Umbilical cord (tissue), 2 donors: ENCODE results near the gene APOD. TPM values are rescaled to one million over a fixed set of nuclear protein-coding genes. Genes with fewer than 3 reads are reported as not detected.
"Not testable (repeated sequence)": the region's sequence is repeated elsewhere in the genome, so short reads cannot be mapped to it uniquely, and the experiment has no call there.

ENCODE experiments used
- DNase-seq: peaks from one replicate; pipeline ENCODE4 v3.0.0-alpha.2; 2015; ENCODE audit warnings: low spot score
- total RNA-seq: library from RNA; depleted of rRNA; stranded (reverse); fragments of >200 nt; gene quantifications from one replicate; pipeline ENCODE4 v1.2.3, GENCODE V29; 2014; ENCODE audit warnings: low replicate concordance; ENCODE audit not compliant: insufficient read depth

The APOD gene
- total RNA-seq, 1 donor from 2014 or later = not detected

DNA sequence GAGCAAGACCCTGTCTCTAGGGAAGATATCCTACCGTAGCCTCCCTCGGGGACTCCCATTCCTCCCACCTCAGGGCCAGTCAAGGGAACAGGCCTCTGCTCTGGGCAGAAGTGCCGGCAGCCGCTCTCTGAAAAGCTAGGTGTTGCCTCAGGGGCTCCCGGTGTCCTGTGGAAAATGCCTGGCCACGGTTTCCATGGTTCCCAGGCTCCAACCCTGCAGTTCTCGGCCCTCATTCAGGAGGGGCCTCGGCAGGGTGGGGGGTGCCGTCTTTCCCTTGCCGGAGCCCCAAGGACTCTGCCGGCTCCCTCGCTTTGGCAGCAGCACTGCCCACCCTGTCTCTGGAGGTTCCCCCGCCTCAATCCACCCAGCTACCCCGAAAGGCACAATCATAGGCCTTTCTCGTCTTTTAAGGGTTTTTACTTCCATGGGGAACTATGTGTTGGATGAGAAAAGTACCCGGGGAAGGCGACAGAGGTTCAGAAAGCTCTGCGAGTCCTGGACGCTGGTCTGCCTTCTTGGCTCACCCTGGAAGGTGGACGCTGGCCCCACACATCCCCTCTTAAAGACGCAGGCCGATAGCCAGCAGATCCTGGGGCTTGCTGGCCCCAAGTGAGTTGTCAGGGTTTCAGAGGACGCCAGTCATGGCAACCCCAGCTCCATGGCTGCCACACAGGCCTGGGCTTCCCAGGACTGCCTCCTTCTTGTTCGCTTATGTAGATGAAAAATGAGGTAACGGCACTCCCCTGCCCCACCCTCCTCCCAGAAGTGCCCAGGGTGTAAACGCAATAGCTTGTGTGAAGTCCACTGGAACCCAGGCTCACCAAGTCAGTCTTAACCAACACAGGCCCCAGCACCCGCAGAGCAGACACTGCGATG is 34.3 kb upstream of the APOD start:
- peak; percentile 39 for DNase-seq

DNA sequence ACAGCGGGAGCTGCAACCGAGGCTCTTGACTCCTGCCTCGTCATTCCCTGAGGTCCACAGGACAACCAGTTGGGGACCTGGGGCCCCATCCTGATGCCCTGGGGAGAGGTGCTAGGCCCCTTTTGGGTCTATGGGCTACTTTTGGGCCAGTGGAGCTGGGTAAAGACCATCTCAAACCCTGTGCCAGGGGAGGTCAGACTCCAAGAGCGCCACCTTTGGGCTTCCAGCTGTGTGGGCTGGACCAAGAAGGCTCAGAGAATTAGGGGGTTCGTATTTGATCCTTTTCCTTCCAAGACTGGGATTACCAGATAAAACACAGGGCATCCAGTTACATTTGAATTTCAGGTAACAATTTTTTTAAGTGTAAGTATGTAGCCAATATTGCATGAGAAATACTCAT is 33.4 kb upstream of the APOD start:
- not testable (repeated sequence) for DNase-seq

DNA sequence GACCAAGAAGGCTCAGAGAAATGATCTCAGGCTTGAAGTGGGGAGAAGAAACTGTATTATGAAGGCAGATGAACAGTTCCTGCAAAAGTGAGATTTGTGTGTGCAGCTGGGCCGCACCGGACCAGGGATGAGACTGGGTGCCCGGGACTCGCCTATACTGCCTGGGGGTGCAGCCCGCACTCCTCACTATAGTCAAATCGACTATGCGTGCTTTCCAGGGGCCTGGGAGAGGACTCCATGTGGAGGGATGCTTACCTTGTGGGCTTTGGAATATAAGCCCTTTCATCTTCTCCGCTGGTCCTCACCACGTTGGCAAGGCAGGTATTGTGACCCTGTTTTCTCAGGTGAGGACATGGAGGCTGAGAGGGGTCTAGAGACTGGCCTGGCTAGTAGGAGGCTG is 32.9 kb upstream of the APOD start:
- DNase-seq = no peak

DNA sequence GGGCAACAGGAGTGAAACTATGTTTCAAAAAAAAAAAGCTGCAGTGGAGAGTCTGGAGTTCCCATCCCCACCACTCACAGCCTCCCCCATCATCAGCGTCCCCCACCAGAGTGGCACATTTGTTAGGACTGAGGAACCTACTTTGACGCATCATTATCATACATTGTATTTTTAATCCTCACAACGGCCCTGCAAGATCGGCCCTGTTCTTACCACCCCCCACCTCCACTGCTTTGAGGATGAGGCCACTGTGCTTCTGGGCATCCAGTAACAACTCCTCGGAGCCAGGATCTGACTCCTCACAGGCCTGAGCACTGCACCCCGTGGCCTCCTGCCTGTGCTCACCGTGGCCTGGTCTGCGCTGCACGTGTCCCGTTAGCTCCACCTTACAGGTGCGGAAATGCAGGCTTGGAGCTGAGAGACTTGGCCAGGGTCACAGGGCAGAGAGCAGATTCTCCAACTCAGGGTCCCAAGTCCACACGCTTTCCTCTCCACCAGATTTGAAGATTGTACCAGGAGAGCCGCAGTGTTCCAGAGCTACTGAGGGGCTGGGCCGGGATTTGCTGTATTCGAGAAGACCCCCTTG is 32.3 kb upstream of the APOD start:
- not testable (repeated sequence) for DNase-seq

DNA sequence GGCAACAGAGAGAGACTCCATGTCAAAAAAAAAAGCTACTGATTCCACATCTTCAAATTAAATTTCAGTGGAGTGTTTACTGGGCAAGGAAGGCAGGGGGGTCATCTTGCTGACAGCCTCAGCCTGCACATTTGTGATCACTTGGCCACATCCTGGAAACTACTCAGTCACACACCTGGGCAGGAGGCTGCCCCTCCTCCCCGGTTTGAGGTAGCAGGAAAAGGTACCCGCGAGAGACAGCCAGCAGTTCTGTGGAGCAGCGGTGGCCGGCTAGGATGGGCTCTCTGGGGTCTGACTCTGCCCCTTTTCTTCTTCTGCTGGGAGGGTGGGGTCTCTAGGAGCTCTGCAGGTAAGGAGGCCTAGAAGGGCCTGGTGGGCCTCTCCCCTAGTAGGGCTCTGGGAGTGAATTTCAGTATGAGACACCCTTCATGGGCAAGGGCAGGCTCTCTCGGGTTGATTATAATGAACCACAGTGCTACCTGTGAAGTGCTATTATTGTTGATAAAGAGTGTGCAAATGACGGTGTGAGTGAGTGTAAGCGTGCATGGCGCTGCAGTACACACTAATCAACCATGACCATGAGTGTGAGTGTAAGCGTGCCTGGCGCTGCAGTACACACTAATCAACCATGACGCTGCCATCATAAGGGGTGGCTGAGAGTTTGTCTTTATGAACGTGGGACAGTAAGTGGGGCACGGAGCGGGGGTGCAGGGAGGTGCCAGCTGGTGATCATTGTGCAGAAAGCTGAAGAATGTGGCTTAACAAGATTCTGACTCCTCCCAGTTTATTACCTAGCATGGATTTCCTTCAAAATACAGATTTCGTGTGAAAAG is 31.1 kb upstream of the APOD start:
- DNase-seq = peak; percentile 24

DNA sequence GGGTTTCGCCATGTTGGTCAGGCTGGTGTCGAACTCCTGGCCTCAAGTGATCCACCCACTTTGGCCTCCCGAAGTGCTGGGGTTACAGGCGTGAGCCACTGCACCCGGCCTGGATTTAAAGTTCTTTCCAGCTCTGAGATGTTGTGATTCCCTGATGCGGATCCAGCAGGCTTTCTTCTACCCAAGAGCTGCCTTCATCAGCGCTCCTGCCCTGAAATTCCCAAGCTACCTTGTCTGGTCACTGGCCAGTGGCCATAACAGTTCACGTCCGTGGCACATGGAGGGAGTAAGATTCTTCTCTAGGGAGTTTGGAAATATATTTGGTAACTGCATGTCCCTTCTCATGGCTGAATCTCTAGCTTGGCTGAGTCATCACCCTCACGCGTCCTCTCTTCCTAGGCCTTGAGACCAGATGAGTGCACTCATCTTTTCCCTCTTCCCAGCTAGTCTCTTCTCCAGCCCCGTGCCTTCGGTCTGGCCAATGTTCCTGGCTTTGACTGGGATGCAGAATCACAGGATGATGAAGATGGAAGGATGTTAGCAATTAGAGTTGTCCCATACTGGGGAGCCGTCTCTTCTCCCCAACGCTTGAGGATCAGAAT is 29.8 kb upstream of the APOD start:
- DNase-seq = no peak

DNA sequence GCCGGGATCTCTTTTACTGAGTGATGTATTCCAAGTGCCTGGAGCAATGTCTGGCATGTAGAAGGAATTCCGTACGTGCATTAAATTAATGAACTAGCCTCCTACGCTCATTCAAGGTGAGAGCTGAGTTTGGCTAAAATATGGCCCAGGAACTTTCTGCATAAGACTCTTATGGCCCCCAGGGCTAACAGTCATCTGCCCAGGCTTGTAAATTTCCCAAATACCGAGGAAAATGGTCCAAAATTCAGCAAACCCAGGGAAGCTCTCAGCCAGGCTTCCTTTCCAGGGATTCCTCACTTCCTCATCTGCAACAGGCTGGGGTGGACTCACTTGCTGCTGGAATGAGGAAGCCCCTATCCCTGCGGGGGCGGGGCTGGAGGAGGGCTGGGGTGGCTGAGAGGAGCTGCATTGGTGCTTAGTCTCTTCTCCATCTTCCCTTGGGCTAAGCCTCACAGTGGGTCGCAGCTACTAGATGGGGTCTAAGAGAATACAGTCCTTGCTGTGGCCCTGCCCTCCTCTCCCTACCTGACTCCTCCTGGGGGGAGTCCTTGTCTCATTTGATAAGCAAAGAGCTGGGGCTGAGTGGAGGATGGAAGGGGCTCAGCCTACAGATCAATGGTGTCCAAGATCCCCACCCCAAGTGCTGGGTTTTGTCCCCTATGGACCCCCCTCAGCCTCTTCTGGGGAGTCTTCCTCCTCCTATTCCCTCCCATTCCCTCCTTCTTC is 28.5 kb upstream of the APOD start:
- DNase-seq = peak; percentile 32

DNA sequence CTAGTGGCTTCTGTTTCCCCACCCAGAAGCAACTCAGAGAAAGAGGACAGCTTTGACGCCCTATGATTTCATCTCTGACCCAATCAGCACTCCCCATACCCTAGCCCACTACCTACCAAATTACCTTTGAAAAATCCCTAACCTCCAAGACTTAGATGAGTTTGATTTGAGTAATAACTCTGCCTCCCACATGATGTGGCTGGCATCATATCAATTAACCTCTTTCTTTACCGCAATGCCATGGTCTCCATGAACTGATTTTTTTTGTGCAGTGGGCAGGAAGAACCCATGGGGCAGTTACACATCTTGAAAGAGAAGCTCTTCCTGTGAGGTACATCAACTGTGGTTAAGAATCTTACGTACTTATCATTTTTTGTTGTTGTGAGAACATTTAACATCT is 25.5 kb upstream of the APOD start:
- no peak for DNase-seq

DNA sequence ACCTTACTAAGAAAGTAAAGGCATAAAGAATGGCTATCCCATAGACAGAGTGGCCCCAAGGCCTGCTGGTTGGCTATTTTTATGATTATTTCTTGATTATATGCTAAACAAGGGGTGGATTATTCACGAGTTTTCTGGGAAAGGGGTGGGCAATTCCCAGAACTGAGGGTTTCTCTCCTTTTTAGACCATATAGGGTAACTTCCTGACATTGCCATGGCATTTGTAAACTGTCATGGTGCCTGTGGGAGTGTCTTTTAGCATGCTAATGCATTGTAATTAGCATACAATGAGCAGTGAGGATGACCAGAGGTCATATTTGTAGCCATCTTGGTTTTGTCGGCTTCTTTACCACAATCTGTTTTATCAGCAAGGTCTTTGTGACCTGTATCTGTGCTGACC is 18.0 kb upstream of the APOD start:
- not testable (repeated sequence) for DNase-seq

DNA sequence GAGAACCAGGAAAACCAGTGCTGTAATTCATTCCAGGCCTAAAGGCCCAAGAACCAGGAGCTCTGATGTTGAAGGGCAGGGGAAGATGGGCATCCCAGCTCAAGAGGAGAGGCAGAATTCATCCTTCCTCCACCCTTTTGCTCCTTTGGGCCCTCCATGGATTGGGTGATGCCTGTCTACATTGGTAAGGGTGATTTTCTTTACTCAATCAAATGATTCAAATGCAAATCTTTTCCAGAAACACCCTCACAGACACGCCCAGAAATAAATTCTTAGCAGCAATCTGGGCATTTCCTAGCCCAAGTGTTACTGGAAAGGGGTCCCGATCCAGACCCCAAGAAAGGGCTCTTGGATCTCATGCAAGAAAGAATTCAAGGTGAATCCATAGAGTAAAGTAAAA is 17.6 kb upstream of the APOD start:
- DNase-seq = no peak

DNA sequence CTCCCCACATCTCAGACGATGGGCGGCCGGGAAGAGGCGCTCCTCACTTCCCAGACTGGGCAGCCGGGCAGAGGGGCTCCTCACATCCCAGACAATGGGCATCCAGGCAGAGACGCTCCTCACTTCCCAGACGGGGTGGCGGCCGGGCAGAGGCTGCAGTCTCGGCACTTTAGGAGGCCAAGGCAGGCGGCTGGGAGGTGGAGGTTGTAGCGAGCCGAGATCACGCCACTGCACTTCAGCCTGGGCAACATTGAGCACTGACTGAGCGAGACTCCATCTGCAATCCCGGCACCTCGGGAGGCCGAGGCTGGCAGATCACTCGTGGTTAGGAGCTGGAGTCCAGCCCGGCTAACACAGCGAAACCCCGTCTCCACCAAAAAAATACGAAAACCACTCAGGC is 16.2 kb upstream of the APOD start:
- DNase-seq = not testable (repeated sequence)

DNA sequence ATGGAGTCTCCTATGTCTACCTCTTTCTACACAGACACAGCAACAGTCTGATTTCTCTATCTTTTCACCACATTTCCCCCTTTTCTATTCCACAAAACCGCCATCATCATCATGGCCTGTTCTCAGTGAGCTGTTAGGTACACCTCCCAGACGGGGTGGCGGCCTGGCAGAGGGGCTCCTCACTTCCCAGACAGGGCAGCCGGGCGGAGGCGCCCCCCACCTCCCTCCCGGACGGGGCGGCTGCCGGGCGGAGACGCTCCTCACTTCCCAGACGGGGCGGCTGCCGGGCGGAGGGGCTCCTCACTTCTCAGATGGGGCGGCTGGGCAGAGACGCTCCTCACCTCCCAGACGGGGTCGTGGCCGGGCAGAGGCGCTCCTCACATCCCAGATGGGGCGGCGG is 15.8 kb upstream of the APOD start:
- DNase-seq = not testable (repeated sequence)

DNA sequence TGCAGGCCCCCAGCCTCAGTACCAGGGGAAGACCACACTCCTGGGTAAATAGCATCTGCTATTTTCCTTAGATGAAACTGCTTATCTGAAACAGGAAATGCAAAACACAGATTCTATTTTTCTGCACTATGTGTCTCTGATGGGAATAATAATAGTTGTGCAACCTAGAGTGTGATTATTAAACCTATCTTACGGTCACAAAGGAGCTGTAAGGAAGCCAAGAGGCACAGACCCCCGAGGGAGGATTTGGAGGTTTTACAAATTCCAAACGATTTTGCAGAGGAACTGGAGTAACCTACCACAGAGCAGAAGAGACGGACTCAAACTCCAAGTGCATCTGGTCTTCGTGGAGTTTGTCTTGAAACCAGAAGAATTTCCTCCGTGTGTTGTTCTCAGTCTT is 14.1 kb upstream of the APOD start:
- no peak for DNase-seq

DNA sequence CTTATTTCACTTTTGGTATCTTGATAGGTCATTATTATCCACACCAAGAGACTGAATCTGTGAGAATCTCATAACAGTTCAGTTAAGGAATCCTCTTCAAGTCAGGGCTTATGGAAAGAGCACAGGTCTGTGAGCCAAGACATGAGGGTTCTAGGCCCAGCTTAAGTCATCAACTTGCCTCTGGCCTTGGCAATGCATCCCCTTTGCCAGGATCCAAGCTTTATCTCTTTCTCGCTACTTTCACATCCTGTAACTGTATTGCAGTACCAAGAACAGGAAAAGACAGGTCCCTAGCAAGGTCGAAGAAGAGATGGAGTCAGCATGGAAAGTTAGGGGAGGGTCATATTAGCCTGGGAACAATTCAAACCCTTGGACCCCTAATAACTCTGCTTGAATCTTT is 13.5 kb upstream of the APOD start:
- DNase-seq = no peak

DNA sequence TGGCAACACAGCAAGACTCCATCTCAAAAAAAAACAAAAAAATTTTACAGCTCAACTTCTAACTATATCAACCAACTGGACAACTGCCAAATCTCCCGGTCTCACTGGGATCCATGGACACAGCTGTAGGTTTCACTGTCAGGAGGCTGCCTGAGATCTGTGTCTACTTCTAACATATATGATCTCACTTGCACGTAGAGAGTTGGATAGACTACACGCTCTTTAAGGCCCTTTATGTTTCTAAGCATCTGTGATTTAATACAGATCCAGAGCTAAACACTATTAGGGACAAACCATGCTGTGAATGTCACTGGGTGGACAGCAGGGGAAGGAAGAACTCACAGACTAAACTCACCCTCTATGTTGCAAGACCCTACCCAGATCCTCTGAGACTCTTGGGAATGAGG is 13.0 kb upstream of the APOD start:
- peak; percentile 51 for DNase-seq

DNA sequence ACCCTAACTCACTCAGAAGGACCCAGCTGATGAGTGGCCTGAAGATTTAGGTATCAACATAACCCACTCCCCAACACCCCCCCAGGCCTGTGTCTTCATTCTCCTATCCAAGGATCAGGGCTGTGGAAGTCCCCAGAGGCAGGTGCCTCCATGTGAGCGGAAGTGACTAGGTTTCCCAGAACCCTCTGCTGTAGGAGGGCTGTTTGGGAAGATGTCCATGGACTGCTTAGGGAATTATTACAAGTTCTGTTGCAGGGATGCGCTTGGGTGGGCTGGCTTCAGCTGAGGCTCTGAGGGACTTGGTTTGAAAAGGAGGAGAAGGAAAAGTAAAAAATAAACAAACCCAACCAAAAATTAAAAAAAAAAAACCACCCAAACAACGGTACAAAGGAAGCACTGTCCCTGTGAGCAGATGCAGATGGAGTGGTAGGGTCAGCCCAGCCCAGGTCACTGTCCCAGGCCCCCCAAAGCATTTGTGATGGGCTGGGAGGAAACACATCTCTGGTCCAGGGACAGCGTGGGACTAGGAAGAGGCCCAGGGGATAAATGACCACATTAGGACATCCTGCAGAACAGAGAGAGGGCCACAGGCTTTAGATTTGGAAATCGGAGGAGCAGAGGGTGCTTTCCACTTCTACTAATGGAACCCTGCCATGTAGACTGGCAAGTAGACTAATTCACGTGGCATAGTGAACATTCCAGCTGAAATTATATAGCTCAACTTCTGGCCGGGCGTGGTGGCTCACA is 12.2 kb upstream of the APOD start:
- DNase-seq = no peak

DNA sequence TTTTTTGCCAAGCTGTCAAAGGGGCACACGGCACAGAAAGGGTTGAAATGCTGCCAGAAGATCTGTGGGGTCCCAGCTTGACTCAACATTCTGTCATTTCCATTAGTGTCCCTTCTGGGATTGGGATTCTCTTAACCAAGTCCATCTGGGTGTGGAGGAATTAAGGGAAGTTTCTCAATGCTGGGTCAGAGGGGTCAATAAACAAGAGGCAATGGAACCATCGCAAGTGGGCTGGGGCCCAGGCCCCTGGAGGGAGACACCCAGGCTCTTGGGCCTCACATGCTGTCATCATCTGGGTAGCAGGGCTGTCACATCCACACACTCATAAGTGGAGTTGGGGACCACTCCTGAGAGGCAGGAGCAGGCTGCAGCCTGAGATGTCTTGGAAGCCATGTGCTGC is 8.1 kb upstream of the APOD start:
- no peak for DNase-seq

DNA sequence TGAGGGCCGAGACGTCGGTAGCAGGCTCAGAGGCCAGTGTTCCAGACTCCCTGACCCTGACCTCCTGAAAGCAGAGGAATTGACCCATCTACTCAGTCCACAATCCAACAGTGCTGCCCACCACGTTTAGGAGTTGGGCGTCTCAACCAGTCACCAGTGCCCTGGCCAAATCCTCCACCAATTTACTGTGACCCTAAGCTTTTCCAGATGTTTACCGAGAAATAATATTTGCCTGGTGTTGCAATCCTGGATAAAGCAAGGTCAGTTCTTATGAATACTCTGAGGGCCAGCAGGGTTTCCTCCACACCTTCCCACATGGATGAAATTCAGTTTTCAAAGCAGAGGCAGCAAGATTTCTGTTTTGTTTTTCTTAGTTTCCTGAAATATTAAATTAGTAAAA is 7.5 kb upstream of the APOD start:
- DNase-seq = no peak

DNA sequence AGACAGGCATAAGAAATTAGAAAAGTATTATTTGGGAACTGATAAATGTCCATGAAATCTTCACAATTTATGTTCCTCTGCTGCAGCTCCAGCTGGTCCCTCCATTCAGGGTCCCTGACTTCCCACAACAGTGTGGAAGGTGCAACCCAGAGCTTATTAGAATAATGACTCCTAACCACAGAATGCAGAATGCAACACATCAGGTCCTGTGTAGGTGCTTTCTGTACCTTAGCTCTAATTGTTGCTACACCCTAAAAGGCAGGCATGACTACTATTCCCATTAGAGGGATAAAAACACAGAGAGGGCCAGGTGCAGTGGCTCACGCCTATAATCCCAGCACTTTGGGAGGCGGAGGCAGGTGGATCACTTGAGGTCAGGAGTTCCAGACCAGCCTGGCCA is 6.6 kb upstream of the APOD start:
- not testable (repeated sequence) for DNase-seq

DNA sequence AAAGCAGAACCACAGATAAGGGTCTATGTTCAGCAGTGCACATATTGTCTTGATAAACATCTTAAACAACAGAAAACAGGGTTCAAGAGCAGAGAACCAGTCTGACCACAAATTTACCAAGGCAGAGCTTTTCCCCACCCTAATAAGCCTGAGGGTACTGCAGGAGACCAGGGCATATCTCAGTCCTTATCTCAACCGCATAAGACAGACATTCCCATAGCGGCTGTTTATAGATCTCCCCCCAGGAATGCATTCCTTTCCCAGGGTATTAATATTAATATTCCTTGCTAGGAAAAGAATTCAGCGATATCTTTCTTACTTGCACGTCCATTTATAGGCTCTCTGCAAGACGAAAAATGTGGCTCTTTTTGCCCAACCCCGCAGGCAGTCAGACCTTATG is 6.1 kb upstream of the APOD start:
- DNase-seq = not testable (repeated sequence)

DNA sequence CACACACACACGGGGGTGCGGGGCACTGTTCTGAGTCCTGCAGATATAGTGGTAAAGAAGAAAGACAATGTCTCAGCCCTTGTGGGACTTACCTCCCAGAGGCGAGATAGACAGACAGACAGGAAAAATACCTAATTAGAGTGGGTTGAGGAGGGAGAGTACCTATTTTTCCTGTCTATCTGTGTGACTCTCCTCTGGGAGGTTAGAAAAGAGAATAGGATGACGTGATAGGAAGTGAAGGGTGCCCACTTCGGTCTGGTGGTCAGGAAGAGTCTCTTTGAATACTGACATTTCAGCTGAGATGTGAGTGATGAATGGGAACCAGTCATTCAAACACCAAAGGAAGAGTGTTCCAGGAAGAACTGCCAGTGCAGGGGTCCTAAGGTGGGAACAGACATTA is 4.1 kb upstream of the APOD start:
- DNase-seq = no peak
